ENCODE data around the gene ZDHHC20. TPM values are rescaled to one million over a fixed set of nuclear protein-coding genes. Genes with fewer than 3 reads are reported as not detected.

The ZDHHC20 gene
- total and polyA plus RNA-seq, 2 of the 4 experiments (the other 2 are of a cell fraction) = 16.1 to 72.4 TPM

GRCh38 chr13:21360463-21360862 is 98.6 kb downstream of the ZDHHC20 start:
- peaks cover 6% of the 10 kb centered on the region; the same call in 1 of the 2 replicates for H3K9me3 ChIP-seq (ENCODE audit: control insufficient read depth, insufficient read depth, low read length)
- no peak overlapping the region for H2BK20ac ChIP-seq (ENCODE audit: low read depth, low read length)
- ATAC-seq (ENCODE audit: low read depth) (no peak), DNase-seq (no peak)
- H2BK120ac ChIP-seq (ENCODE audit: low read depth, low read length) = no peak overlapping the region
- no peak overlapping the region for H3K27ac ChIP-seq (ENCODE audit: insufficient read depth, low read length)
- no peak overlapping the region for H3K23ac ChIP-seq (ENCODE audit: low read depth, low read length)
- dilution Hi-C loops (cut with HindIII; ENCODE audit: low sequenced_read_pairs, unreplicated experiment) (no loop called here), in situ Hi-C loops (cut with MboI; ENCODE audit: low sequenced_read_pairs) (no loop called here), intact Hi-C loops (cut with micrococcal nuclease) (no loop called here)
- no peak overlapping the region for H4K8ac ChIP-seq (ENCODE audit: low read depth in 2 of 2, low read length in 2 of 2)
- H4K20me1 ChIP-seq (ENCODE audit: insufficient read depth, low read length) = no peaks in the 10 kb centered on the region
- TF ChIP-seq MAFK (IDR thresholded peaks at IDR 0.05; ENCODE audit: low read depth, low read length) (no peak), ELK1 (IDR thresholded peaks at IDR 0.05; ENCODE audit: borderline replicate concordance, low read depth, low read length) (no peak), RFX5 (IDR thresholded peaks at IDR 0.05; ENCODE audit: low read depth, low read length) (no peak), FOS (IDR thresholded peaks at IDR 0.05; ENCODE audit: low read depth, low read length) (no peak), NFE2L2 (IDR thresholded peaks at IDR 0.05; ENCODE audit: low read depth, low read length) (no peak), USF2 (IDR thresholded peaks at IDR 0.05; ENCODE audit: low read depth, low read length) (no peak), MAZ (IDR thresholded peaks at IDR 0.05; ENCODE audit: borderline replicate concordance, low read depth, low read length) (no peak), RCOR1 (IDR thresholded peaks at IDR 0.05; ENCODE audit: insufficient replicate concordance, low read length) (no peak), SMC3 (IDR thresholded peaks at IDR 0.05; ENCODE audit: low read depth, low read length) (no peak), BHLHE40 (IDR thresholded peaks at IDR 0.05; ENCODE audit: low read depth, low read length) (no peak), MXI1 (IDR thresholded peaks at IDR 0.05; ENCODE audit: borderline replicate concordance, low read depth, low read length) (no peak), POLR2A (IDR thresholded peaks at IDR 0.05; ENCODE audit: low read depth, low read length) (no peak), CEBPB (IDR thresholded peaks at IDR 0.05; ENCODE audit: low read depth, low read length) (no peak), RAD21 (IDR thresholded peaks at IDR 0.05; ENCODE audit: low read length) (no peak), CTCF (conservative IDR thresholded peaks at IDR 0.05; ENCODE audit: low read depth, low read length) (no peak), CHD1 (IDR thresholded peaks at IDR 0.05; ENCODE audit: low read depth, low read length) (no peak)
- H3K4me2 ChIP-seq (ENCODE audit: low read depth, low read length) = no peak overlapping the region
- ChIA-PET POLR2A (ENCODE audit: unreplicated experiment) (no interaction called here), CTCF (no interaction called here)
- no peaks in the 10 kb centered on the region for H3K9me1 ChIP-seq (ENCODE audit: insufficient read depth, low read length)
- H2BK5ac ChIP-seq (ENCODE audit: low read depth, low read length, poor library complexity, severe bottlenecking) = no peak overlapping the region
- no peak overlapping the region for H2AK5ac ChIP-seq (ENCODE audit: low read depth, low read length)
- H3K9ac ChIP-seq (ENCODE audit: low read depth, low read length) = no peak overlapping the region
- H3K27me3 ChIP-seq (ENCODE audit: control insufficient read depth, insufficient read depth, low read length) = no peaks in the 10 kb centered on the region; the same call in 1 of the 2 replicates
- H2AFZ ChIP-seq (replicated peaks; ENCODE audit: low read length, poor library complexity) = no peak overlapping the region
- H3K4ac ChIP-seq (ENCODE audit: low read depth, low read length) = no peak overlapping the region
- H3K79me1 ChIP-seq (ENCODE audit: low read depth in 1 of 2, low read length in 2 of 2) = no peaks in the 10 kb centered on the region
- 73% methylated on average over 2 of the region's 4 CpGs; no CpG with 5 or more reads in 1 of the 2 experiments for WGBS, 2 experiments (ENCODE audit: extremely low coverage in 2 of 2, insufficient read length in 1 of 2)
- no peak overlapping the region for H3K14ac ChIP-seq (replicated peaks; ENCODE audit: low read depth, low read length)
- no peak overlapping the region for H3K4me3 ChIP-seq (ENCODE audit: insufficient read depth, low read depth, low read length)
- no peaks in the 10 kb centered on the region for H3K4me1 ChIP-seq (ENCODE audit: control insufficient read depth, insufficient read depth, low read length)
- H3K56ac ChIP-seq (ENCODE audit: extremely low read depth, insufficient read depth, low read length) = no peak overlapping the region
- no peak overlapping the region for H2BK15ac ChIP-seq (ENCODE audit: low read depth, low read length)
- no peak overlapping the region for H3K18ac ChIP-seq (ENCODE audit: low read depth, low read length)
- H2AK9ac ChIP-seq (replicated peaks; ENCODE audit: low read depth, low read length, poor library complexity) = no peak overlapping the region
- no TSS peak for BruUV-seq (replicated peaks)
- no peaks in the 10 kb centered on the region for H3K36me3 ChIP-seq (ENCODE audit: control insufficient read depth, insufficient read depth, low read length)
- H4K91ac ChIP-seq (ENCODE audit: insufficient read depth, low read depth, low read length) = no peak overlapping the region
- no peak overlapping the region for H4K5ac ChIP-seq (ENCODE audit: low read depth, low read length)
